ENCODE data around the gene NLRC5.
A peak's percentile ranks its signal among the peaks of the same experiment; 100 is the strongest.

NLRC5 gene

GRCh38 chr16:57039148-57039812 lies 49.9 kb downstream of the NLRC5 start:
- no peaks in the 10 kb centered on the region for H3K27me3 Mint-ChIP-seq
- H3K36me3 Mint-ChIP-seq (ENCODE audit: low read depth) = peaks cover 57% of the 10 kb centered on the region
- H3K4me3 Mint-ChIP-seq = no peak overlapping the region
- peaks cover 9% of the 10 kb centered on the region for H3K9me3 Mint-ChIP-seq
- intact Hi-C loops (cut with micrococcal nuclease) = no loop called here
- peaks cover 66% of the 10 kb centered on the region for H3K4me1 Mint-ChIP-seq (ENCODE audit: low read depth)
- no peak overlapping the region for H3K27ac Mint-ChIP-seq

- H3K4me3 Mint-ChIP-seq = no peak overlapping the region
- H3K4me1 Mint-ChIP-seq (ENCODE audit: low read depth) = peaks cover 72% of the 10 kb centered on the region
- intact Hi-C loops (cut with micrococcal nuclease) = no loop called here
- H3K27me3 Mint-ChIP-seq = no peaks in the 10 kb centered on the region
- H3K36me3 Mint-ChIP-seq (ENCODE audit: low read depth) = peaks cover 42% of the 10 kb centered on the region
- H3K27ac Mint-ChIP-seq = peak overlapping the region; percentile 42
- peaks cover 9% of the 10 kb centered on the region for H3K9me3 Mint-ChIP-seq
These were observed 52.1 kb downstream of the NLRC5 start for GRCh38 chr16:57041182-57042156.

GRCh38 chr16:57042157-57043111 lies 53.1 kb downstream of the NLRC5 start:
- H3K4me1 Mint-ChIP-seq (ENCODE audit: low read depth) = peaks cover 62% of the 10 kb centered on the region
- H3K4me3 Mint-ChIP-seq = no peak overlapping the region
- intact Hi-C loops (cut with micrococcal nuclease) = no loop called here
- H3K27ac Mint-ChIP-seq = peak overlapping the region; percentile 42
- H3K9me3 Mint-ChIP-seq = peaks cover 9% of the 10 kb centered on the region
- no peaks in the 10 kb centered on the region for H3K27me3 Mint-ChIP-seq
- peaks cover 43% of the 10 kb centered on the region for H3K36me3 Mint-ChIP-seq (ENCODE audit: low read depth)

- peaks cover 58% of the 10 kb centered on the region for H3K4me1 Mint-ChIP-seq (ENCODE audit: low read depth)
- H3K27ac Mint-ChIP-seq = no peak overlapping the region
- H3K27me3 Mint-ChIP-seq = no peaks in the 10 kb centered on the region
- peaks cover 9% of the 10 kb centered on the region for H3K9me3 Mint-ChIP-seq
- intact Hi-C loops (cut with micrococcal nuclease) = no loop called here
- H3K36me3 Mint-ChIP-seq (ENCODE audit: low read depth) = peaks cover 51% of the 10 kb centered on the region
- no peak overlapping the region for H3K4me3 Mint-ChIP-seq
These were observed 53.9 kb downstream of the NLRC5 start for GRCh38 chr16:57043248-57043647.

GRCh38 chr16:57044931-57045693 lies 55.8 kb downstream of the NLRC5 start:
- H3K9me3 Mint-ChIP-seq = peaks cover 9% of the 10 kb centered on the region
- H3K27ac Mint-ChIP-seq = peak overlapping the region; percentile 36
- no peaks in the 10 kb centered on the region for H3K27me3 Mint-ChIP-seq
- H3K4me1 Mint-ChIP-seq (ENCODE audit: low read depth) = peaks cover 45% of the 10 kb centered on the region
- intact Hi-C loops (cut with micrococcal nuclease) = loop anchor here (1.0 kb wide), 1 partner anchor 81 kb away; no protein-coding TSS in a partner anchor
- H3K36me3 Mint-ChIP-seq (ENCODE audit: low read depth) = peaks cover 56% of the 10 kb centered on the region
- peak overlapping the region; percentile 14 for H3K4me3 Mint-ChIP-seq

GRCh38 chr16:57045694-57046381 lies 56.5 kb downstream of the NLRC5 start:
- Mint-ChIP-seq H3K9me3 (peaks cover 7% of the 10 kb centered on the region), H3K36me3 (ENCODE audit: low read depth) (peaks cover 49% of the 10 kb centered on the region), H3K4me1 (ENCODE audit: low read depth) (peaks cover 38% of the 10 kb centered on the region), H3K27me3 (no peaks in the 10 kb centered on the region), H3K27ac (peak overlapping the region; percentile 36), H3K4me3 (peak overlapping the region; percentile 14)
- intact Hi-C loops (cut with micrococcal nuclease) = loop anchor here (1.0 kb wide), 1 partner anchor 82 kb away; no protein-coding TSS in a partner anchor

GRCh38 chr16:57048095-57048494 lies 58.7 kb downstream of the NLRC5 start:
- Mint-ChIP-seq H3K36me3 (ENCODE audit: low read depth) (peaks cover 59% of the 10 kb centered on the region), H3K27ac (no peak overlapping the region), H3K9me3 (no peaks in the 10 kb centered on the region), H3K4me3 (no peak overlapping the region), H3K4me1 (ENCODE audit: low read depth) (peaks cover 15% of the 10 kb centered on the region), H3K27me3 (no peaks in the 10 kb centered on the region)
- intact Hi-C loops (cut with micrococcal nuclease) = no loop called here

GRCh38 chr16:57049678-57050077 lies 60.3 kb downstream of the NLRC5 start:
- intact Hi-C loops (cut with micrococcal nuclease) = no loop called here
- Mint-ChIP-seq H3K36me3 (ENCODE audit: low read depth) (peaks cover 61% of the 10 kb centered on the region), H3K4me3 (no peak overlapping the region), H3K9me3 (no peaks in the 10 kb centered on the region), H3K4me1 (ENCODE audit: low read depth) (peaks cover 9% of the 10 kb centered on the region), H3K27ac (no peak overlapping the region), H3K27me3 (no peaks in the 10 kb centered on the region)

- Mint-ChIP-seq H3K27ac (no peak overlapping the region), H3K4me1 (ENCODE audit: low read depth) (no peaks in the 10 kb centered on the region), H3K36me3 (ENCODE audit: low read depth) (peaks cover 66% of the 10 kb centered on the region), H3K9me3 (no peaks in the 10 kb centered on the region), H3K27me3 (no peaks in the 10 kb centered on the region), H3K4me3 (no peak overlapping the region)
- intact Hi-C loops (cut with micrococcal nuclease) = no loop called here
These were observed 62.4 kb downstream of the NLRC5 start for GRCh38 chr16:57051696-57052228.

- H3K27me3 Mint-ChIP-seq = no peaks in the 10 kb centered on the region
- no peaks in the 10 kb centered on the region for H3K9me3 Mint-ChIP-seq
- H3K36me3 Mint-ChIP-seq (ENCODE audit: low read depth) = peaks cover 62% of the 10 kb centered on the region
- H3K27ac Mint-ChIP-seq = no peak overlapping the region
- no peak overlapping the region for H3K4me3 Mint-ChIP-seq
- intact Hi-C loops (cut with micrococcal nuclease) = no loop called here
- no peaks in the 10 kb centered on the region for H3K4me1 Mint-ChIP-seq (ENCODE audit: low read depth)
These were observed 63.8 kb downstream of the NLRC5 start for GRCh38 chr16:57053206-57053605.

GRCh38 chr16:57054338-57054737 lies 65.0 kb downstream of the NLRC5 start:
- intact Hi-C loops (cut with micrococcal nuclease) = no loop called here
- H3K36me3 Mint-ChIP-seq (ENCODE audit: low read depth) = peaks cover 64% of the 10 kb centered on the region
- H3K4me3 Mint-ChIP-seq = no peak overlapping the region
- H3K27me3 Mint-ChIP-seq = no peaks in the 10 kb centered on the region
- no peak overlapping the region for H3K27ac Mint-ChIP-seq
- H3K9me3 Mint-ChIP-seq = no peaks in the 10 kb centered on the region
- H3K4me1 Mint-ChIP-seq (ENCODE audit: low read depth) = no peaks in the 10 kb centered on the region

GRCh38 chr16:57054771-57055170 lies 65.4 kb downstream of the NLRC5 start:
- Mint-ChIP-seq H3K36me3 (ENCODE audit: low read depth) (peaks cover 69% of the 10 kb centered on the region), H3K4me1 (ENCODE audit: low read depth) (no peaks in the 10 kb centered on the region), H3K4me3 (no peak overlapping the region), H3K27me3 (no peaks in the 10 kb centered on the region), H3K9me3 (no peaks in the 10 kb centered on the region), H3K27ac (no peak overlapping the region)
- intact Hi-C loops (cut with micrococcal nuclease) = no loop called here
